ENCODE measurements around the gene CCDC186.
A peak's percentile ranks its signal among the peaks of the same experiment; 100 is the strongest.

CCDC186 gene

DNA sequence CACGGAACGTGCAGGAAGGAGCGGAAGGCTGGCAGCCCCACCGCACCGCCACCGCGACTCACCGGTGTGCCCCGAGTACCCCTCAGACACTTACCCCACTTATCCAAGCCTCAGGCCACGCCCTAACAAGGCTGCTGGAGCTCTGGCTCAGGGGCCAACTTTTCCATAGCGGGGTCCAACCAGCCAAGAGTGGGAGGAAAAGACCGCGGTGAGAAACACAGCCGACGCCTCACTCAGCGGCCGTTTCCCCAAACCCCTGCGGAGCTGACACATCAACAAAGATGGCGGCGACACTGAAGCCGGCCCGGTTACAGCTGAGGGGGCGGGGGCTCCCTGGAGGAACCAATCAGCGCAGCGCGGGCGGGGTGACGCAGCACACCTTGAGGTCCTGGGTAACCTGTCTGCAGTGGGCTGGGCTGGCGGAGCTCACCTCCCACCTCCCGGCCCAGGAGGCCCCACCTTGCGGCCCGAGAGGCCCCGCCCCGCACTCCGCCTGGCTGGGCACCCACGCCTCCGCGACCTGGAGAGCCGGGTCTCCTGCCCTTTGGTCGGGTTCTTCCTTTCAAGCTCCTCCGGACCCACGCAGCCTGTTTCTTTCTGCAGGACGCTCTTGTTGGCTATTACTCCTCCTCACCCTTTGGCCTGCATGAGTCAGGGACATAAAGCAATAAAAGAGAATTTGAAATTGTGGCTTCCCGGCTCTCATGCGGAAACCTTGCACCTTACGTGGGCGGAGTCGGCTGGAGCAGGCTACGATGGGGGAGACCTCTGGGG lies at the start of gene CCDC186:
TSS of gene CCDC186 (minus strand) at position 283 of the 774 bp plus-strand sequence. CDS start 10,935 bp downstream, outside the sequence.
- peak; percentile 71 for DNase-seq

DNA sequence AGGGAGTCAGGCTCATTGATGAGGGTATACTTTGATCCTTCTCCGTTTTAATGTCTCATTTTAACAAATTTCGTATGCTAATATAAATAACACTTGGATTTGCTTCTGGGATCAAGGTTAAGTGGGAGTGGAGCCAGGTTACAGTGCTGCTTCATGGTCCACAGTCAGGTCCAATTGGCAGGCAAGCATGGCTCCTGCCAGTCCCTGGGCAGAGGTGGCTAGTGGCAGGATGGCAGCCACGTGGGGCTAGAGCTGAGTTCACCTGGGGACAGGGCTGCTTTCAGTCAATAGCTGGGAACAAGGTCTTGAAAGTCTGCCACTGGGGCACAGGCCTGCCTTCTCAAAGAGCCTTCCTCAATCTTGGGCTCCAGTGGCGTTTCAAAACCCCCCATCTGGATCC lies 49.1 kb upstream of the CCDC186 start:
- no peak for DNase-seq

DNA sequence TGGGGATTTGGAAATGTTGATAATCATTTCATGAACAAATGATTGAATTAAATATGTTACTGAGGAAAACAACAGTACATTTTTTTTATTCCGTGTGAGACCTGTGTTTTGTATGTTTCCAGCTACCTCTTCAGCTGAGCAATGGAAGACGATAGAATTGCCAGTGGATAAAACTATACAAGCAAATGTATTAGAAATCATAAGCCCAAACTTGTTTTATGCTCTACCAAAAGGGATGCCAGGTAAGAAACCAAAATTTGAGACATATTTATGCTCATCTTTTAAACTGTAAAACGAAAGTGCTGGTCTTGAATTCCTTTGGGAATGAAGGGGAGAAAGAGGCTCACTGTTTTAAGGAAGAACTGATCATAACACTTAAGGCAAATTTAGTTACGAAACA lies 47.2 kb upstream of the CCDC186 start:
- no peak for DNase-seq

- no peak for DNase-seq
These were observed 46.3 kb upstream of the CCDC186 start for GRCh38 chr10:114220281-114220680.

GRCh38 chr10:114215033-114215432 lies 41.0 kb upstream of the CCDC186 start:
- no peak for DNase-seq

DNA sequence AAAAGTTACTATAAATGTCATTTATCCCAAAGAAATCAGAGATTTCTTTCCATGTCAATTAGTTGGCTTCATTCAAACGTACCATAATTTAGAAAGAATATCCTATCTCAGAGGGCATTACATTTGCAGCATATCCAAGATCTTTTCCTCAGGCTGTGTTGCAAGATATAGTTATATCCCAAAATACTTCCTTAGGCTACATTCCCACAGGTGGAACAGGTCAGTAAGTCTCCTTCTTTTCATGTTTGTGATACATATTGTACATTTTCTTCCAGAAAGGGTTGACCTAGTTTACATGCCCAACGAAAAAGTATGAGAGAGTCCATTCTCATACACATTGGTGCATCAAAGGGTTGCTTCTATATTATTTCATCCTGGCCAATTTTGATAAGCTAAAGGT lies 38.1 kb upstream of the CCDC186 start:
- DNase-seq: no peak

- no peak for DNase-seq
These were observed 34.3 kb upstream of the CCDC186 start for GRCh38 chr10:114208351-114208750.

- no peak for DNase-seq
These were observed 33.3 kb upstream of the CCDC186 start for GRCh38 chr10:114207349-114207748.

GRCh38 chr10:114206902-114207301 lies 32.9 kb upstream of the CCDC186 start:
- no peak for DNase-seq

DNA sequence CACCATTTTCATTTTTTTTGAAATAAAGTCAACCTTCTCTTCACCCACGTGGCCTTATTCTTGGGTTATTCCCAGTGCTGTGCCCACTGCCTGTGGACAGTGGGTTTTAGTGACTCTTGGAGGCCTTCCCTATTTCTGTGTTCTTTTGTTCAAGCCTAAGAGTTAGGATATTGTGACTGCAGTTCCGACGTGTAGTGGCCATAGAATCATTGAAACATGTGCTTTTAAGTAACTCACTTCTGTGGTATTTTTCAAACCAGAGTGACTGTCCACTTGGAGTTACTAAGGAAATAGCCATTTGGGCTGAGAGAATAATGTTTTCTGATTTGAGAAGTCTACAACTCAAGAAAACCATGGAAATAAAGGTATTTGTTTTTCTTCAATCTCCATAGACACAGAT lies 28.8 kb upstream of the CCDC186 start:
- no peak for DNase-seq

DNA sequence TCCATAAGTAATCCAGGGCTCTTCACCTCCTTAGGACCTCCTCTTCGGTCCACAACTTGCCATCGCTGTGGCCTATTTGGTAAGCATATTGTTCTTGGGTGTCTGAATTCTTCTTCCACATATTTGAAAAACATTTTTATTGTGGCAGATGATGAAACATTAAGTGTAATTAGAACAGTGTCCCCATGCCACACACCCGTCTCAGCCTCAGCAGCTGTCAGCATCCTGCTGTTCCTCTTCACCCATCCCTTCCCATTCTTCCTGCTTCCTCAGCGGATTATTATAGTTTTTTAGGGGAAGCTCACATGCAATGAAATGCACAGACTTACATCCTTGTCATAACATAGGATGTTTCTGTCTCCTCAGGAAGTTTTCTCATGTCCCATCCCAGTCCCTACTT lies 25.2 kb upstream of the CCDC186 start:
- no peak for DNase-seq

- DNase-seq: no peak
These were observed 21.1 kb upstream of the CCDC186 start for GRCh38 chr10:114195079-114195478.

GRCh38 chr10:114189700-114190099 lies 15.7 kb upstream of the CCDC186 start:
- DNase-seq: no peak

- no peak for DNase-seq
These were observed 14.9 kb upstream of the CCDC186 start for GRCh38 chr10:114188900-114189299.

- no peak for DNase-seq
These were observed 14.0 kb upstream of the CCDC186 start for GRCh38 chr10:114188001-114188400.

GRCh38 chr10:114184276-114184675 lies 10.3 kb upstream of the CCDC186 start:
- DNase-seq: no peak

DNA sequence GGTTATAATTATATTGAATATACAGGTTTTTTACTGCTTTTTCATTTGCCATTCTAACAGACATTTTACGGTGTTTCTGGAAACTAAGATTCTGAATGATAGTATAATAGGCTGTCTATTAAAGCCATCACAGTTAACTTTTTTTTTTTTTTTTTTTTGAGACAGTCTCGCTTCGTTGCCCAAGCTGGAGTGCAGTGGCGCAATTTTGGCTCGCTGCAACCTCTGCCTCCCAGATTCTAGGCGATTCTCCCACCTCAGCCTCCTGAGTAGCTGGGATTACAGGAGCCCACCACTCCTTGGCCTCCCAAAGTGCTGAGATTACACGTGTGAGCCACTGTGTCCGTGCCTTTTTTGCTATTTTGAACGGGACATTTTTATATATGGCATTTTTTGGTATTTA lies 9.6 kb upstream of the CCDC186 start:
- DNase-seq: no peak

DNA sequence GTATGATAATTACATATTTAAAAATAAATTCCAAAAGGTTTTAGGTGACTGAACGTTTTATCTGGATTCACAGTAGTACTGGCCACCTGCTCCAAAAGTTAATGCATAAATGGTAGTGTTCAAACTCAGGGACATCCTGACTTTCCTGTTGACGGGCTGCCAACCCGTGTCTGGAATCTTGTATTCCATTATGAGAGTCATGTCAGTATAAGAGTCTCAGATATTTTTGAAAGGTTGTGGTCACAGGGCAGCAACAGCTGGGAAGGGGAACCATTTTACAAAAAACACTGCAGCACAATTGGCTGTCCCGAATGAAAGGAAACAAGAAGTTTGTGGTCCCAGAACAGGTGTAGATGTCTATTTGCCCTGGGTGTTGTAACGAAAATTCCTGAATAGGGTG lies 8.0 kb upstream of the CCDC186 start:
- DNase-seq: no peak

DNA sequence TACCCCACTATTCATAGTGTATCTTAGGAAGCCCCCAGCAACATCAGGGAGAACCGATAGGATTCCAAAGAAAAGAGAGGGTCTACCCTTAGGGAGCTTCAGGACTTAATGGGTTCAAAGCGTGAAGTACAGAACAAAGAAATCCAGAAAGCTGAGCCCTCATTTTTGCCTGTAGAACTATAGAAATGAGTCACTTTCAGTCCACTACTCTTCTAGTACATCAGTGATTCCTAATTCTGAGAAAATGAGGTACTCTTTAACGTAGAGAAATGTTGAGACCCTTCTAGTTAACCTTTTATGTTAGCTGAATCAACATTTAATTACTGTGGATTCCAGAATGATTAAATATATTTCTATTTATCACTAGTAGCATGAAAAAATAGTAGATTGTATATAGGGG lies 6.9 kb upstream of the CCDC186 start:
- DNase-seq: no peak

GRCh38 chr10:114179747-114180146 lies 5.7 kb upstream of the CCDC186 start:
- no peak for DNase-seq

GRCh38 chr10:114179148-114179547 lies 5.1 kb upstream of the CCDC186 start, which contains the start of gene TDRD1:
Gene TDRD1 (plus strand): TSS chr10:114179353. CDS start chr10:114187832, 8,479 bp downstream.
- DNase-seq: no peak

DNA sequence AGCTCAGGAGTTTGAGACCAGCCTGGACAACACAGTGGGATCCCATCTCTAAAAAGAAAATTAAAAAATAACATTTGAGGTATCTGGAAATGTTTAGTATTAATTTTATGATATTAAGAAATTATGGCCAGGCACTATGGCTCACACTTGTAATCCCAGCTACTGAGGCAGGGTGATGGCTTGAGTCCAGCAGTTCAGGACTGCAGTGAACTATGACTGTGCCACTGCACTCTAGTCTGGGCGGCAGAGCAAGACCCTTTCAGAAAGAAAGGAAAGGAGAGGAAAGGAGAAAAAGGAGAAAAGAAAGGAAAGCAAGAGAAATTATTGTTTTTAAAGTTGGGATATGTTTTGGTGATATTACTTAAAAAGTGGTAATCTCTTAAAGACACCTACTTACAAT lies 2.5 kb upstream of the CCDC186 start:
- DNase-seq: no peak

- no peak for DNase-seq
These were observed 1.7 kb upstream of the CCDC186 start for GRCh38 chr10:114175667-114176066.

DNA sequence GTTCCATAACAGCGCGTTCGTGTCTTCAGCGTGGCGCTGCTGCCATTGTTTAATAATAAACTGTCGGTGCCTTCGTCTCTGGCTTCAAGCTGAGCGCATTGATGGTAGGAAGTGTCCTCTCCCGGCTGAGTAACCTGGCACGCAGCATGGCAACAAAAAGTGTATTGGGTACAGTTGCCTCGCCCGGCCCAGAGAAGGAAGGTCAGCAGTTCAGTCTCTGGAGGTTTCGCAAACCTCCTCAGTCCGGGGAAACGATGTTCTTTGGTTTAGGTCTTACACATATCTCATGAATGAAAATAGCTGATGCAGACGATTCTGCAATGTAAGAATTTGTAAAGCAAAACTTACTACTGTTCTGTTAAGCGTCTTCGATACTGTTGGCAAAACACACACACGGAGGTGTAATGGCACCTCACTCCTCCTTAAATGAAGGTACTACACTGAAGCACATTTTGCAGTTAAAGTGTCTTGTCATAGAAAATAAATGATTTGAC lies 739 bp upstream of the CCDC186 start:
- DNase-seq: no peak

- DNase-seq: no peak
These were observed 441 bp downstream of the CCDC186 start for GRCh38 chr10:114173603-114173920.
